Panc1 (cell line): ENCODE measurements around the gene RABEP1. TPM values are rescaled to one million over a fixed set of nuclear protein-coding genes. Genes with fewer than 3 reads are reported as not detected.

ENCODE experiments used
- ATAC-seq: fragments of 200-7000 bp; cut with Tn5 transposase; 2 replicates; pipeline ENCODE4 v1.9.1; 2020; ENCODE audit warnings: mild to moderate bottlenecking, moderate library complexity
- BruUV-seq: library from RNA; stranded (reverse); fragments of 400-500 nt; replicated peaks from 2 replicates; lab custom pipeline; 2021; lab: Mats Ljungman, UMichigan
- CTCF ChIA-PET: fragments of 300-600 bp; sonication (Branson Sonifier 250); formaldehyde crosslinking; loops from one replicate; lab custom pipeline; 2022; ENCODE audit warnings: antibody characterized with exemption; lab: Charles Lee
- POLR2A ChIA-PET: fragments of 300-600 bp; sonication (Branson Sonifier 250); formaldehyde crosslinking; loops from one replicate; lab custom pipeline; 2022; ENCODE audit warnings: antibody characterized with exemption; lab: Charles Lee
- DNase-seq: peaks from one replicate; pipeline ENCODE4 v3.0.0-alpha.2; 2010; ENCODE audit warnings: low read depth, low spot score
- H3K27ac ChIP-seq: 2 replicates; pipeline ENCODE4 v1.5.1; 2011; ENCODE audit warnings: mild to moderate bottlenecking, low read length, inconsistent platforms
- H3K27me3 ChIP-seq: fragments of 200-500 bp; sonication (Bioruptor generic); 2 replicates; pipeline ENCODE4 v1.6.0; 2014; ENCODE audit warnings: low read length, inconsistent platforms; ENCODE audit not compliant: control insufficient read depth, insufficient read depth
- H3K36me3 ChIP-seq: fragments of 200-500 bp; sonication (Bioruptor generic); 2 replicates; pipeline ENCODE4 v1.5.1; 2014; ENCODE audit warnings: inconsistent platforms, mild to moderate bottlenecking, low read length, moderate library complexity; ENCODE audit not compliant: control insufficient read depth, insufficient read depth
- H3K4me1 ChIP-seq: 2 replicates; pipeline ENCODE4 v1.5.1; 2011; ENCODE audit warnings: inconsistent platforms, mild to moderate bottlenecking, low read length, moderate library complexity; ENCODE audit not compliant: control insufficient read depth, insufficient read depth
- H3K4me3 ChIP-seq, 2 experiments: 2 replicates each; pipeline ENCODE4 v1.5.1; 2011 to 2012; ENCODE audit warnings: low read depth in 2 of 2, low read length in 2 of 2, mild to moderate bottlenecking in 2 of 2, inconsistent platforms in 1 of 2, moderate library complexity in 1 of 2
- H3K9me3 ChIP-seq: fragments of 200-500 bp; sonication (Bioruptor generic); 2 replicates; pipeline ENCODE4 v1.5.1; 2014; ENCODE audit warnings: low read depth, mild to moderate bottlenecking, inconsistent platforms, low read length, moderate library complexity; ENCODE audit not compliant: control insufficient read depth, insufficient read depth
- POLR2AphosphoS5 ChIP-seq: IDR thresholded peaks from 2 replicates; pipeline ENCODE4 v1.6.1; 2012; ENCODE audit warnings: mild to moderate bottlenecking, low read depth, low read length, moderate library complexity
- REST ChIP-seq, 2 experiments: IDR thresholded peaks; 2 replicates each; pipeline ENCODE4 v1.6.1; 2011 to 2012; ENCODE audit warnings: low read depth in 2 of 2, control low read depth in 1 of 2, low read length in 1 of 2, mild to moderate bottlenecking in 1 of 2, moderate library complexity in 1 of 2; ENCODE audit not compliant: insufficient read depth in 1 of 2
- SIN3A ChIP-seq: IDR thresholded peaks from 2 replicates; pipeline ENCODE4 v1.6.1; 2012; ENCODE audit warnings: low read depth, mild to moderate bottlenecking, low read length, moderate library complexity, borderline replicate concordance; ENCODE audit not compliant: insufficient read depth
- TCF7L2 ChIP-seq: IDR thresholded peaks from 2 replicates; pipeline ENCODE4 v1.6.1; 2011; ENCODE audit warnings: mild to moderate bottlenecking, low read depth, low read length, inconsistent platforms
- in situ Hi-C: cut with HindIII; loops from 2 replicates; pipeline ENCODE4 v1.10.0; 2016; ENCODE audit warnings: low sequenced_read_pairs, low pct_unique_long_range_greater_than_20kb
- intact Hi-C: fragments of 100-400 bp; cut with micrococcal nuclease; formaldehyde crosslinking; loops from one replicate; pipeline ENCODE4 v1.10.0; 2022; ENCODE audit not compliant: unreplicated experiment
- total RNA-seq: library from RNA; stranded (reverse); gene quantifications from one replicate; pipeline ENCODE4 v1.2.1, GENCODE V29; 2021; ENCODE audit not compliant: unreplicated experiment
- TF ChIP-seq, protein P1 (sequence below): fragments of 450-650 bp; IDR thresholded peaks from 2 replicates; pipeline ENCODE4 v1.5.1; 2017; ENCODE audit warnings: mild to moderate bottlenecking

RABEP1 gene
- total RNA-seq, 1 experiment from 2014 or later: 28.2 TPM

DNA sequence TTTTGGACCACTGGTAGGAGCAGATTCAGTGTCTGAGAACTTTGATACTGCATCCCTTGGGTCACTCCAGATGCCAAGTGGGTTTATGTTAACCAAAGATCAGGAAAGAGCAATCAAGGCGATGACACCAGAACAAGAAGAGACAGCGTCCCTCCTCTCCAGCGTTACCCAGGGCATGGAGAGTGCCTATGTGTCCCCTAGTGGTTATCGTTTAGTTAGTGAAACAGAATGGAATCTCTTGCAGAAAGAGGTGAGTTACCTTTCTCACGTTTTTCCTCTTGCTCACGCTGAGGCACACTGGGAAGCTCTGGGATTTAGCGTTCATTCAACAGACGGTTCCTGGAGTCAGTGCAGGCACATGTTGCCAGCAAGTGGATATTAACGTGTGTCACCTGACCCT is 79.3 kb downstream of the RABEP1 start:
- no peak overlapping the region for H3K4me3 ChIP-seq
- ATAC-seq: no peak
- H3K36me3 ChIP-seq: peaks cover 4% of the 10 kb centered on the region
- DNase-seq: no peak
- TF ChIP-seq REST (IDR thresholded peaks at IDR 0.05; ENCODE audit: insufficient read depth in 1 of 2, low read depth in 2 of 2, low read length in 1 of 2) (no peak), SIN3A (no peak), TCF7L2 (no peak), POLR2AphosphoS5 (no peak)
- TF ChIP-seq, protein P1, sequence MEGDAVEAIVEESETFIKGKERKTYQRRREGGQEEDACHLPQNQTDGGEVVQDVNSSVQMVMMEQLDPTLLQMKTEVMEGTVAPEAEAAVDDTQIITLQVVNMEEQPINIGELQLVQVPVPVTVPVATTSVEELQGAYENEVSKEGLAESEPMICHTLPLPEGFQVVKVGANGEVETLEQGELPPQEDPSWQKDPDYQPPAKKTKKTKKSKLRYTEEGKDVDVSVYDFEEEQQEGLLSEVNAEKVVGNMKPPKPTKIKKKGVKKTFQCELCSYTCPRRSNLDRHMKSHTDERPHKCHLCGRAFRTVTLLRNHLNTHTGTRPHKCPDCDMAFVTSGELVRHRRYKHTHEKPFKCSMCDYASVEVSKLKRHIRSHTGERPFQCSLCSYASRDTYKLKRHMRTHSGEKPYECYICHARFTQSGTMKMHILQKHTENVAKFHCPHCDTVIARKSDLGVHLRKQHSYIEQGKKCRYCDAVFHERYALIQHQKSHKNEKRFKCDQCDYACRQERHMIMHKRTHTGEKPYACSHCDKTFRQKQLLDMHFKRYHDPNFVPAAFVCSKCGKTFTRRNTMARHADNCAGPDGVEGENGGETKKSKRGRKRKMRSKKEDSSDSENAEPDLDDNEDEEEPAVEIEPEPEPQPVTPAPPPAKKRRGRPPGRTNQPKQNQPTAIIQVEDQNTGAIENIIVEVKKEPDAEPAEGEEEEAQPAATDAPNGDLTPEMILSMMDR: no peak
- CTCF ChIA-PET: no interaction called here
- in situ Hi-C loops (no loop called here), intact Hi-C loops (no loop called here)
- H3K4me1 ChIP-seq: no peaks in the 10 kb centered on the region
- no peaks in the 10 kb centered on the region for H3K9me3 ChIP-seq
- no peak overlapping the region for H3K27ac ChIP-seq
- BruUV-seq: no TSS peak
- POLR2A ChIA-PET: no interaction called here
- no peaks in the 10 kb centered on the region for H3K27me3 ChIP-seq

DNA sequence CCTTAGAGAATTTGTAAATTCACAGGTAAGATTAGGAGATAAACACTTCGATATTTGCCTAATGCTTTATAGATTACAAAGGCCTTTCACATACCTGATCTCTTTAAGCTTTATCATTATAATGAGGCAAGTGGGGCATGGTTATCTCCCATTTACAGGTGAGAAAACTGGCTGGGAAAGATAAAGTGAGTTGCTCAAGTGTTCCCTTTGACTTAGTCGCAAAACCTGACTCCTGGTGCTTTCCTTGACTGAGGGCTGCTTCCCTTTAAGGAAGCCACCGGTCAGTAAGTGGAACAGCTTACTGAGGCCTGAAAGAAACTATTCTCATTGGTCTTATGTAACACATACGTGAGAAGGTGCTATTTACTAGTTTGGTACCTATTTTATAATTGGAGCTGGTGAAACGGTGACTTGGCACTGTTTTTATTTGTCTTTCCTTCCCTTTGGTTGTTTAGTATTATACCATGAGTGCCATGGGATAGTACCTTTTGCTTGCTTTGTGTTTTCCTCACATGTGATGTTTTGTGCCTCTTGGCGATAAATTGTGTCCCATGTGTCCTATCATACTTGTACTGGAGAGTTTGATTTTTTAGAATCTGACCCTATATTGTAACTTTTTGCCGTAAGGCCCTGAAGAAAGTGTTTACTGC is 80.2 kb downstream of the RABEP1 start:
- Histone ChIP-seq H3K9me3 (no peaks in the 10 kb centered on the region), H3K4me1 (no peaks in the 10 kb centered on the region), H3K27me3 (no peaks in the 10 kb centered on the region), H3K36me3 (peaks cover 4% of the 10 kb centered on the region), H3K4me3 (no peak overlapping the region), H3K27ac (no peak overlapping the region)
- ChIA-PET POLR2A (no interaction called here), CTCF (no interaction called here)
- in situ Hi-C loops (no loop called here), intact Hi-C loops (no loop called here)
- DNase-seq: no peak
- no peak for ATAC-seq
- TF ChIP-seq POLR2AphosphoS5 (no peak), SIN3A (no peak), REST (IDR thresholded peaks at IDR 0.05; ENCODE audit: insufficient read depth in 1 of 2, low read depth in 2 of 2, low read length in 1 of 2) (no peak), TCF7L2 (no peak)
- TF ChIP-seq, protein P1: no peak
- TSS peak; percentile 45 for BruUV-seq
